ENCODE data around the gene ENTPD6. TPM values are rescaled to one million over a fixed set of nuclear protein-coding genes. Genes with fewer than 3 reads are reported as not detected.
"Not testable (repeated sequence)": the region's sequence is repeated elsewhere in the genome, so short reads cannot be mapped to it uniquely, and the experiment has no call there.

ENTPD6 gene
- total RNA-seq, 2 donors from 2014 or later, result 77.1 to 93.6 TPM

- peaks cover 26% of the 10 kb centered on the region for H3K9me3 Mint-ChIP-seq
- H3K27me3 ChIP-seq (ENCODE audit: control insufficient read depth, insufficient read depth, low read length, poor library complexity, severe bottlenecking), result no peaks in the 10 kb centered on the region
- H3K4me3 Mint-ChIP-seq, result no peak overlapping the region
- no peak overlapping the region for H3K4me3 ChIP-seq (ENCODE audit: low read length)
- peaks cover 43% of the 10 kb centered on the region for H3K27me3 Mint-ChIP-seq (ENCODE audit: insufficient read depth)
- H3K27ac Mint-ChIP-seq, result no peak overlapping the region
- no peaks in the 10 kb centered on the region for H3K4me1 ChIP-seq (ENCODE audit: control insufficient read depth, insufficient read depth, low read length)
- H3K36me3 ChIP-seq (ENCODE audit: control insufficient read depth, insufficient read depth, low read length), result no peaks in the 10 kb centered on the region
- H3K9ac ChIP-seq (ENCODE audit: extremely low read depth, low read length, poor library complexity, severe bottlenecking), result no peak overlapping the region
- DNase-seq, result no peak
- no peaks in the 10 kb centered on the region for H3K36me3 Mint-ChIP-seq (ENCODE audit: low read depth)
- WGBS, 2 experiments (ENCODE audit: insufficient coverage in 1 of 2, insufficient read length in 1 of 2), result 62 to 69% methylated on average over 5 to 15 of the region's 15 CpGs
- peak; percentile 4 for TF ChIP-seq CTCF (conservative IDR thresholded peaks at IDR 0.05)
- no peak overlapping the region for H3K27ac ChIP-seq (ENCODE audit: low read depth, low read length)
- H3K4me1 Mint-ChIP-seq, result no peaks in the 10 kb centered on the region
- no peaks in the 10 kb centered on the region for H3K9me3 ChIP-seq (ENCODE audit: control insufficient read depth, low read length)
Observed at GRCh38 chr20:25179439-25180089, 15.9 kb upstream of the ENTPD6 start.

- not testable (repeated sequence) for H3K4me3 ChIP-seq (ENCODE audit: low read length); H3K9me3 ChIP-seq (ENCODE audit: control insufficient read depth, low read length); DNase-seq; H3K36me3 ChIP-seq (ENCODE audit: control insufficient read depth, insufficient read depth, low read length); H3K4me1 Mint-ChIP-seq; H3K4me1 ChIP-seq (ENCODE audit: control insufficient read depth, insufficient read depth, low read length); H3K27me3 ChIP-seq (ENCODE audit: control insufficient read depth, insufficient read depth, low read length, poor library complexity, severe bottlenecking); H3K36me3 Mint-ChIP-seq (ENCODE audit: low read depth); H3K4me3 Mint-ChIP-seq; H3K9ac ChIP-seq (ENCODE audit: extremely low read depth, low read length, poor library complexity, severe bottlenecking); H3K27ac Mint-ChIP-seq; H3K27ac ChIP-seq (ENCODE audit: low read depth, low read length)
- peaks cover 49% of the 10 kb centered on the region for H3K27me3 Mint-ChIP-seq (ENCODE audit: insufficient read depth)
- H3K9me3 Mint-ChIP-seq, result peaks cover 54% of the 10 kb centered on the region
- WGBS, 2 experiments (ENCODE audit: insufficient coverage in 1 of 2, insufficient read length in 1 of 2), result 77% methylated on average over 1 of the region's 1 CpG; no CpG with 5 or more reads in 1 of the 2 experiments
Observed at GRCh38 chr20:25184391-25184790, 11.1 kb upstream of the ENTPD6 start.

- H3K4me3 ChIP-seq (ENCODE audit: low read length), result no peak overlapping the region
- peaks cover 9% of the 10 kb centered on the region for H3K9me3 ChIP-seq (ENCODE audit: control insufficient read depth, low read length)
- no peak for DNase-seq
- Mint-ChIP-seq H3K4me3 (no peak overlapping the region), H3K4me1 (no peaks in the 10 kb centered on the region), H3K9me3 (peaks cover 48% of the 10 kb centered on the region), H3K27ac (no peak overlapping the region), H3K36me3 (ENCODE audit: low read depth) (peaks cover 4% of the 10 kb centered on the region), H3K27me3 (ENCODE audit: insufficient read depth) (peaks cover 44% of the 10 kb centered on the region)
- TF ChIP-seq CTCF (conservative IDR thresholded peaks at IDR 0.05), result no peak
- peaks cover 6% of the 10 kb centered on the region for H3K27me3 ChIP-seq (ENCODE audit: control insufficient read depth, insufficient read depth, low read length, poor library complexity, severe bottlenecking)
- no peaks in the 10 kb centered on the region for H3K36me3 ChIP-seq (ENCODE audit: control insufficient read depth, insufficient read depth, low read length)
- no peak overlapping the region for H3K27ac ChIP-seq (ENCODE audit: low read depth, low read length)
- 80 to 93% methylated on average over 3 of the region's 3 CpGs for WGBS, 2 experiments (ENCODE audit: insufficient coverage in 1 of 2, insufficient read length in 1 of 2)
- H3K9ac ChIP-seq (ENCODE audit: extremely low read depth, low read length, poor library complexity, severe bottlenecking), result no peak overlapping the region
- H3K4me1 ChIP-seq (ENCODE audit: control insufficient read depth, insufficient read depth, low read length), result no peaks in the 10 kb centered on the region
Observed at GRCh38 chr20:25187220-25187619, 8.3 kb upstream of the ENTPD6 start.

DNA sequence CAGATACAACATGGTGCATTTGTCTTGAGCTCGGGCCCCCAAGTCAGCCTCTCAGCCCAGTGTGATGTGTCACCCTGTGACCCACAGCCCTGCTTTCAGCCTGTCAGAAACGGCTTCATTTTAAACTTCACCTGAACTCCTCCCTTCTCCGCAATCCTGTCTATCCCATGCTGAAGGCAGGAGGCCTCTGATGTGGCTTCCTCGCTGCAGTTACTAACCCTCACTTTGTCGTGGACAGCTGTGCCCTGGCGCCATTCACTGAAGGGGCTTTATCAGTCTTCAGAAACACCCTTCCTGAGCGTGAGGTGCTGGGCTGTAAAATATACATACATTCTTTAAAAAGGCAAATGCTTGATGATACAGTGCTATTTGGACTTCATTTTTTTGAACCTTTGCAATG is 7.9 kb upstream of the ENTPD6 start:
- no peak for DNase-seq
- H3K4me3 Mint-ChIP-seq, result no peak overlapping the region
- H3K27me3 ChIP-seq (ENCODE audit: control insufficient read depth, insufficient read depth, low read length, poor library complexity, severe bottlenecking), result peaks cover 6% of the 10 kb centered on the region
- H3K36me3 ChIP-seq (ENCODE audit: control insufficient read depth, insufficient read depth, low read length), result no peaks in the 10 kb centered on the region
- no peak overlapping the region for H3K9ac ChIP-seq (ENCODE audit: extremely low read depth, low read length, poor library complexity, severe bottlenecking)
- peaks cover 9% of the 10 kb centered on the region for H3K9me3 ChIP-seq (ENCODE audit: control insufficient read depth, low read length)
- no peak for TF ChIP-seq CTCF (conservative IDR thresholded peaks at IDR 0.05)
- no peaks in the 10 kb centered on the region for H3K4me1 Mint-ChIP-seq
- H3K36me3 Mint-ChIP-seq (ENCODE audit: low read depth), result peaks cover 4% of the 10 kb centered on the region
- no peaks in the 10 kb centered on the region for H3K4me1 ChIP-seq (ENCODE audit: control insufficient read depth, insufficient read depth, low read length)
- H3K27ac ChIP-seq (ENCODE audit: low read depth, low read length), result no peak overlapping the region
- peaks cover 44% of the 10 kb centered on the region for H3K9me3 Mint-ChIP-seq
- H3K27ac Mint-ChIP-seq, result no peak overlapping the region
- H3K27me3 Mint-ChIP-seq (ENCODE audit: insufficient read depth), result peaks cover 41% of the 10 kb centered on the region
- WGBS, 2 experiments (ENCODE audit: insufficient coverage in 1 of 2, insufficient read length in 1 of 2), result 88 to 92% methylated on average over 7 of the region's 7 CpGs
- no peak overlapping the region for H3K4me3 ChIP-seq (ENCODE audit: low read length)

All from endodermal cell (in vitro differentiated cells).